ENCODE results near the gene TMEM176B.
"Not testable (repeated sequence)": the region's sequence is repeated elsewhere in the genome, so short reads cannot be mapped to it uniquely, and the experiment has no call there.

TMEM176B gene

DNA sequence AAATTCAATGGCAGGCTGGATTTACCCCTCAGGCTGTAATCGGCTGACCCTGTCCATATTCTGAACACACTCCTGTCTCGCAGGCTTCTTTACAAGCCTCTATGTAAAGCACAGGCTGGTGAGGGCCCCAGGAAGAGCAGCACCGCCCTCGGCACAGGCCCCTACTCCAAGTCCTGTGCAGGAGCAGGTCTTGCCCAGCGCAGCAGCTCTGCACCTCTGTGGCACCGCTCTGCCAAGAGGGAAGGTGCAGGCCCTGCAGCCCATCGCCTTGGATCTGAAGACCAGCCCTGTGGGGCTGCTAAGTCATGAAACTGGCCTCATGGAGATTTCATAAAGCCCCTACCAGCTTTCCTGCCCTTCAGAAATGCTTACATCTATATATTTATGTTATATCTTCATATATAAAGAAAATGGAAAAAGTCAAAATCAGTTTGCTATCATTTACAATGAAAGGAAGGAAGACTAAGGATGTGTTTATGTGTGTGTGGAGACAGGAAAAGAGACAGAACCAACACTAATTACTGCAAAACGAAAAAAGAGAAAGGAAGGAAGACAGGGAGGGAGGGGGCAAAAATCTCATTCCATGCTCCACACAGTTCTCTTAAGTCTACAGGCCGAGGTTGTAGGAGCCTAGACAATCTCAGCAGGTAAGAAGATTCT is 9.6 kb downstream of the TMEM176B start:
- no peak for DNase-seq (ENCODE audit: low read depth, low spot score)

DNA sequence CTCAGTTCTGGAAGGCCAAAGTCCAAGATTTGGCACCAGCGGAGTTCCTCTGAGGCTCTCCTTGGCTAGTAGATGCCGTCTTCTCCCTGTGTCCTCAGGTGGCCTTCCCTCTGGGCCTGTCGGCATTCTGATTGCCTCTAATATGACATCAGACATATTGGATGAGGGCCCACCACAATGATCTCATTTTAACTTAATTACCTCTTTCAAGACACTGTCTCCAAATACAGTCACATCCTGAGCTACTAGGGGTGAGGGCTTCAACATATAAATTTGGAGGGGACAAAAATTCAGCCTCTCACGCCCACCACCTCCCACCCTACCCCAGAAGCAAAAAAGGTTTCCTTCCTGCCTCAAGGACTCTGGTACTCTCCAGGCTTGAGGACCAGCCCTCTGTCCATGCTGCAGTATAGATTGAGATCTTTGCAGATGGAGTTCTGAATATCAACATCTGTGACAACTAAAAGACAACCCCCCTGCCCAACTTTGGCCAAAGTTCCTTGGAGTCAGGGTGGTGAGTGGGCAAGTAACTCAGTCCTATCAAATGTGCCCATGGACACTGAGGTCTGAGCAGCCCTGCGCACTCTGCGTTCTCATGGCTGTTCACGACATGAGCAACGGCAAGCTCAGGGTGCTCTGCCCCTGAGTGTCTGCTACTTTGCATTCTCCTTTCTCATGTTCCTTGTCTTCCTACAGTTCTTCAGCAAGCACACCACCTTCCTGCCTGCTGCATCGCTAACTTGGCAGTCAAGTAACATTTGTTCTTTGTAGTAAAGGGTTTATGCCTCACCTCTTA is 11.5 kb downstream of the TMEM176B start:
- no peak for DNase-seq (ENCODE audit: low read depth, low spot score)

DNA sequence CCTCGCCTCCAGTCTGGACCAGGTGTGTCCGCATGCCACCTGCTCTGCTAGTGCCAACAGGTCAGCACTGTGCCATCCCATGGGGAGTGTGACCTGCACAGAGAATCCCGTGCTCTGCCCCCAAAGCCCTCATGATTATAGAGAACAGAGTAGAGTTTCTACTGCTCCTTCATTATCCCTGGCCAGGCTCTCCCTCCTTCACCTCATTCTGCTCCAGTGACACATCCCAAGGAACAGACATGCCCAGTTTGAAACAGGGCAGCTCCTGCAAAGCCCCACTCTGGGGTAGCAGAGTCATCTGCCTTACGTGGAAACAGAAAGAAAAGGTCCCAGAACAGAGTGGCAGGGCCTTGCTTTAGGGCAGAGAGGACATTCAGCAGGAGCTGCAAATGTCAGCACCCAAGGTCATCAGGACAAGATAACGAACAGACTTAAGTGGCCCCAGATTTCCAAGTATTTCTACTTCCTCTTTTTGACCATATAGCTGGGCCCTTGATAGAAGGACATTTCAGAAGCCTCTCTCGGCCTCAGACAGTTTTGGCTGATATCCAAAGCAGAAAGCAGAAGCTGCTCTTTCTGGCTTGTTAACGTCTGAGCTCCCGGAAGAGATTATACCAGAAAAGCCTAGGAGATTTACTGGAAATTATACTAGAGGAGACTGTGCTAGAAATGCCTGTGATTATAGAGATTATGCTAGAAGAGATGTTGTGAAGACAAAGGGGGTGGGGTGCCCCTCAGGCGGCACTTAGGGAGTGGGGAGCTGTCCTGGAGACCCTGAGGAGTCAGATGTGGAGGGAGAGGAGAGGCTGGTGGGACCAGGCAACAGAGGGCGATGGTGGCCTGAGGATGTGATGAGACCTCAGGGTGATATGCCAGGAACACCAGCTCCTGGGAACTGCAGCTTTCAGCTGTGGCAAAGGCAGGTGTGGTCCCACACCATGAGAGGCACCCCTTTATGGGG is 12.6 kb downstream of the TMEM176B start:
- no peak for DNase-seq (ENCODE audit: low read depth, low spot score)

- no peak for DNase-seq (ENCODE audit: low read depth, low spot score)
Observed at GRCh38 chr7:150784954-150785353, 15.2 kb downstream of the TMEM176B start.

DNA sequence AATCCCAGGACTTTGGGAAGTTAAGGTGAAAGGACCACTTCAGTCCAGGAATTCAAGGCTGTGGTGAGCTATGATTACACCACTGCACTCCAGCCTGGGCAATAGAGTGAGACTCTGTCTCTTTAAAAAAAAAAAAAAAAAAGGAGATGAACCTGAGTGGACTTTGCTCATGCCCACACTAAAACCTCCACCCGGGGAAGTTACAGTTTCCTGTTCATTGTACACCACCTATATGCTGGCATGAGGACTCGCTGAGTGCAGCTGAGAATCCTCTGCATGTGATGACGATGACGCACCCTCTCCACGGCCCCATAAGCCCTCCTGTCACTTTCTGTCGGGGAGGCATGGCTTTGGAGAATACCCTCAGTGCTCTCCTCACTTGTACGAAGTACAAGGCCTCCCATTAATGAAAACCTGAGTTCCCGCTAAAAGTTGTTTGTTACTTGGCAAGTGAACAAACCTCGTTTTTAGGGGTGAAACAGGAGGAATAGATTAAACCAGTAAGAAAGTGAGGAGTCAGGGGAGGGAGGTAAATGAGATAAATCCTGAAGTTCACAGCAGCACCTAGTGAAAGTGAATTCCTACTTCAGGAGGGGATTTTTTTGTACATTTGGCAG is 15.9 kb downstream of the TMEM176B start:
- no peak for DNase-seq (ENCODE audit: low read depth, low spot score)

GRCh38 chr7:150781961-150782360 is 18.2 kb downstream of the TMEM176B start:
- DNase-seq (ENCODE audit: low read depth, low spot score), result no peak

DNA sequence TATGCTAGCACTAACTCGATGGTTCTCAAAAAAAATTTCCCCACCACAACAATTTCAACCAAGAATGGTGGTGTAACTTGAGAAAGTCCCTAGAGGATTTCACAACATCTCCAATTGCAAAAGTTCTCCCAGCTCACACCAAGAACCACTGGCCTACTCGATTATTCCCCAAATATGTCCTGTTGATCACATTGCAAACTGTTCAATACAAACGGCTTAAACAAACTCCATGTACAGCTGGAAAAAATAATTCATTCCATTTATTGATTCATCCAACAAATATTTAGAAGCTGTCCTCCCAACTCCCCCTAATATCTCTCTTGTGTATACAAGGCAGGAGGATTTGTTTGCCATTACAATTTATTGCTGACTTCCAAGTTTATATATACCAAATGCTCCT is 19.1 kb downstream of the TMEM176B start:
- no peak for DNase-seq (ENCODE audit: low read depth, low spot score)

DNA sequence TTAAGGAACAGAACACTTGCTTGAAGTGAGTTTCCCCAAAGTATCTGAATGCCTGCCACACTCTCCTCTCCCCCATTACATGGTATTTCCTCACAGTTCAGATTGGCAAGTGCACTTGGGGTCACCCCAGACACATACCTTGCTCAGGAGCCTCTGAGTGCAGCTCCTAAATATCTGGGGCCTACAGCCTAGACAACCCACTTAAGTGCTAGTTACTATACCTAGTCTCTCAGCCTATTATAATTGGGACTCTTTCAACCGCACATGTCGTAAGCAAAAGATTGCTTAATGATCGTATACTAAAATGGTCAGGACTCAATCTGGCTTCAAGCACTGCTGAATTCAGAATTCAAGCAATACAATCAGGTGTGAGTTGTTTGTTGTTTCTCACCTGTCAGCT is 19.9 kb downstream of the TMEM176B start:
- DNase-seq (ENCODE audit: low read depth, low spot score), result no peak

- peak; percentile 73 for DNase-seq (ENCODE audit: low read depth, low spot score)
Observed at GRCh38 chr7:150778738-150779301, 21.3 kb downstream of the TMEM176B start.

- no peak for DNase-seq (ENCODE audit: low read depth, low spot score)
Observed at GRCh38 chr7:150778014-150778737, 22.0 kb downstream of the TMEM176B start.

GRCh38 chr7:150774131-150774530 is 26.0 kb downstream of the TMEM176B start:
- not testable (repeated sequence) for DNase-seq (ENCODE audit: low read depth, low spot score)

GRCh38 chr7:150769768-150770167 is 30.4 kb downstream of the TMEM176B start:
- DNase-seq (ENCODE audit: low read depth, low spot score), result no peak

- no peak for DNase-seq (ENCODE audit: low read depth, low spot score)
Observed at GRCh38 chr7:150766334-150766709, 33.8 kb downstream of the TMEM176B start.

GRCh38 chr7:150759479-150759878 is 40.7 kb downstream of the TMEM176B start:
- no peak for DNase-seq (ENCODE audit: low read depth, low spot score)

DNA sequence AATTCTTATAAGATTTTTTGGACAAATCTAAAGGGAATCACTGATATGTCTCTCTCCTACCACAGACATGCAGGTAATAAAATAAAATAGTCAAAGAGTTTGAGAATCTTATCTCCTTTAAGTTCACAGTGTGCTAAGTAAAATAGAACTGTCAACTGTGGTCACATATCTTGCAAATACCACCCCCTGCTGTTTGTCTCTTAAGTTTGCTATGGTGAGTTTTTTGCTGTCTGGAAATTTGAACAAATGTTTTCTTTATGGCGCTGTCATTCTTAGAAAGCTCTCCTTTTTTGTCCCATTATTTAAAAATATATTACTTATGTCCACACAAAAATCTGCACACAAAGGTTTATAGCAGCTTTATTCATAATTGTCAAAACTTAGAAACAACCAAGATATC is 43.3 kb downstream of the TMEM176B start:
- no peak for DNase-seq (ENCODE audit: low read depth, low spot score)

DNA sequence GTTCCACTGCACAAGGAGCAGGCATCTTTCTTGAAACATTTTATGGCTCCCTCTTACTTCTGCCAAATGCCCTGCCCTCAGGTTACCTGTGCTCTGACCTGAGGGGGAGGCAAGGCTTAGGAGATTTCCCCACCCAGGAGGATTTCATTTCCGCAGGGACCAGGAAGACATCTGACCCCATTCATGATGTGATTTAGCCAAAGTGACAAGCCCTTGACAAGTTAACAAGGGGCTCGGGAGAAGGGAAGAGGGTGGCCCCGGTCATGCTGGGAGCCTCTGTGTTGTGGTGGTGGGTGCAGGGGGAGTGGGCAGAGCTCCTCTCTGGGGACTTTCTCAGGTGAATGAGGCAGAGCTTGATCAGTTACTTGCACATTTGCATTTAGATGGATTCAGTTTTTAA is 44.0 kb downstream of the TMEM176B start:
- no peak for DNase-seq (ENCODE audit: low read depth, low spot score)

- DNase-seq (ENCODE audit: low read depth, low spot score), result no peak
Observed at GRCh38 chr7:150755473-150756099, 44.6 kb downstream of the TMEM176B start.

GRCh38 chr7:150754951-150755350 is 45.2 kb downstream of the TMEM176B start:
- DNase-seq (ENCODE audit: low read depth, low spot score), result no peak

DNA sequence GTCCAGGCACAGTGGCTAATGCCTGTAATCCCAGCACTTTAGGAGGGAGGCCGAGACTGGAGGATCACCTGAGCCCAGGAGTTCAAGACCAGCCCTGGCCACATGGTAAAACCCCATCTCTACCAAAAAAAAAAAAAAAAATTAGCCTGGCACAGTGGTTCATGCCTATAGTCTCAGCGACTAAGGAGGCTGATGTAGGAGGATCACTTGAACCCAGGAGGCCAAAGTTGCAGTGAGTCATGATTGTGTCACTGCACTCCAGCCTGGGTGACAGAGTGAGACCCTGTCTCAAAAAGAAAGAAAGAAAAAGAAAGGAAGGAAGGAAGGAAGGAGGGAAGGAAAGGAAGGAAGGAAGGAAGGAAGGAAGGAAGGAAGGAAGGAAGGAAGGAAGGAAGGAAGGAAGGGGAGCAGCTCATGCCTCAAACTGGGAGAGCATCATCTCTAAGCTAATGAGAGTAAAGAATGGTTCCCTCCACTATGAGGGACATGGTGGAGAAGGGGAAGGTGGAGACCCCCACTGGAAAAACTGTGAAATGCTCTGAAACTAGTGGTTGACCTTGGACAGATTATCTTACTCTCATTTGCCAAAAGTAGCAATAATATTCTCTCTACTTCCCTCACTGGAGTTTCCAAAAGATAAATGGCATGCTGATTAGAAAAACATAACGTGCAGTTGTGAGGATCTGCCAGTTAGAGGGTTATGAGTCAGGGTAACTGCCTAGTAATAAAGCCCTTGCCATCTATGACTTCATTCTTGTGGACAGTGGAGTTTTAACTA is 46.1 kb downstream of the TMEM176B start:
- peak; percentile 9 for DNase-seq (ENCODE audit: low read depth, low spot score)

Data from ELF-1 (cell line).